Esophagus squamous epithelium (tissue), 5 donors: ENCODE measurements around the gene SVBP. TPM values are rescaled to one million over a fixed set of nuclear protein-coding genes. Genes with fewer than 3 reads are reported as not detected.
"Not testable (repeated sequence)": the region's sequence is repeated elsewhere in the genome, so short reads cannot be mapped to it uniquely, and the experiment has no call there.

Source experiments
- DNase-seq: peaks from one replicate; lab custom pipeline; 2025; lab: John Stamatoyannopoulos, UW
- H3K27ac ChIP-seq, 4 donors: fragments of 200-600 bp; sonication (generic); one replicate each; pipeline ENCODE4 v1.5.1; 2016 to 2019; ENCODE audit warnings: mild to moderate bottlenecking in 1 of 4
- H3K27me3 ChIP-seq, 4 donors: fragments of 200-600 bp; sonication (generic); 1 replicate in 3 of 4; 2 replicates in 1 of 4; pipeline versions ENCODE4 v1.5.1 to v1.6.0; 2017 to 2021; ENCODE audit warnings: antibody characterized with exemption in 1 of 4
- H3K36me3 ChIP-seq, 3 donors: fragments of 200-600 bp; sonication (generic); one replicate each; pipeline ENCODE4 v1.5.1; 2016 to 2019
- H3K4me1 ChIP-seq, 3 donors: fragments of 200-600 bp; sonication (generic); one replicate each; pipeline ENCODE4 v1.5.1; 2017 to 2019
- H3K4me3 ChIP-seq, 4 donors: fragments of 200-600 bp; sonication (generic); 1 replicate in 3 of 4; 2 replicates in 1 of 4; pipeline ENCODE4 v1.5.1; 2016 to 2019; ENCODE audit warnings: mild to moderate bottlenecking in 2 of 4, moderate library complexity in 1 of 4
- H3K9me3 ChIP-seq, 3 donors: fragments of 200-600 bp; sonication (generic); one replicate each; pipeline ENCODE4 v1.5.1; 2016 to 2019
- CTCF ChIP-seq, 6 experiments: fragments of 450-650 bp in 4 of 6; fragments of 200-600 bp in 2 of 6; sonication (generic) in 2 of 6; IDR thresholded peaks; one replicate each; pipeline ENCODE4 v1.5.1; 2016 to 2019; ENCODE audit warnings: antibody characterized with exemption in 6 of 6, mild to moderate bottlenecking in 4 of 6, moderate library complexity in 4 of 6
- POLR2A ChIP-seq, 4 donors: fragments of 450-650 bp; IDR thresholded peaks; one replicate each; pipeline ENCODE4 v1.6.1; 2017; ENCODE audit warnings: antibody characterized with exemption in 4 of 4, mild to moderate bottlenecking in 4 of 4, moderate library complexity in 3 of 4
- WGBS, 2 donors: methylation state at CpG; one replicate each; pipeline ENCODE4 v1.1.5; 2018; 5-methylcytosine and 5-hydroxymethylcytosine counted together
- intact Hi-C: fragments of 100-400 bp; cut with DNase I; formaldehyde crosslinking; loops from one replicate; pipeline ENCODE4 v1.15.0; 2022
- total RNA-seq, 4 donors: library from RNA; depleted of rRNA; stranded (reverse); fragments of >200 nt; gene quantifications; one replicate each; pipeline ENCODE4 v1.1.0, GENCODE V29; 2016
- donor health status: DM: yes; HTN: yes; CAD: no.

SVBP gene
- total RNA-seq, 4 donors from 2014 or later: 5.8 to 18.3 (median 14.2) TPM

GRCh38 chr1:42815941-42816584 is 1.1 kb downstream of the SVBP start:
- TF ChIP-seq CTCF (IDR thresholded peaks at IDR 0.05) (no peak), POLR2A (IDR thresholded peaks at IDR 0.05) (no peak)
- Histone ChIP-seq H3K4me3 (peak overlapping the region; percentile 68 to 88 (median 76)), H3K9me3 (no peaks in the 10 kb centered on the region), H3K36me3 (peaks cover 0 to 18% (median 0%) of the 10 kb centered on the region in 3 donors), H3K4me1 (peaks cover 10 to 30% (median 13%) of the 10 kb centered on the region in 3 donors), H3K27ac (peak overlapping the region; percentile 96 to 99 (median 98)), H3K27me3 (no peaks in the 10 kb centered on the region)
- WGBS, 2 donors: 25 to 29% methylated on average over 7 of the region's 7 CpGs
- DNase-seq: no peak
- intact Hi-C loops: no loop called here

- H3K27me3 ChIP-seq, H3K4me3 ChIP-seq, H3K9me3 ChIP-seq, H3K27ac ChIP-seq, intact Hi-C loops, DNase-seq: not testable (repeated sequence)
- Histone ChIP-seq H3K4me1 (peaks cover 10 to 30% (median 13%) of the 10 kb centered on the region in 3 donors), H3K36me3 (peaks cover 0 to 26% (median 0%) of the 10 kb centered on the region in 3 donors)
- WGBS, 2 donors: 81 to 96% methylated on average over 2 of the region's 3 CpGs
Measured at GRCh38 chr1:42814815-42815214, 2.4 kb downstream of the SVBP start.

GRCh38 chr1:42807056-42807668 is 10.0 kb downstream of the SVBP start:
- H3K4me3 ChIP-seq: no peak overlapping the region
- H3K36me3 ChIP-seq: peaks cover 0 to 31% (median 0%) of the 10 kb centered on the region in 3 donors
- intact Hi-C loops: no loop called here
- no peaks in the 10 kb centered on the region for H3K27me3 ChIP-seq
- no peak for DNase-seq
- H3K4me1 ChIP-seq: no peaks in the 10 kb centered on the region
- no peaks in the 10 kb centered on the region for H3K9me3 ChIP-seq
- H3K27ac ChIP-seq: no peak overlapping the region
- TF ChIP-seq POLR2A (IDR thresholded peaks at IDR 0.05): no peak
- TF ChIP-seq CTCF (IDR thresholded peaks at IDR 0.05): no peak

- no peaks in the 10 kb centered on the region for H3K4me1 ChIP-seq
- DNase-seq: no peak
- no peak overlapping the region for H3K27ac ChIP-seq
- 78 to 87% methylated on average over 5 of the region's 5 CpGs for WGBS, 2 donors
- TF ChIP-seq POLR2A (IDR thresholded peaks at IDR 0.05) (no peak), CTCF (IDR thresholded peaks at IDR 0.05) (no peak)
- intact Hi-C loops: no loop called here
- H3K36me3 ChIP-seq: peaks cover 0 to 30% (median 0%) of the 10 kb centered on the region in 3 donors
- no peaks in the 10 kb centered on the region for H3K9me3 ChIP-seq
- no peak overlapping the region for H3K4me3 ChIP-seq
- H3K27me3 ChIP-seq: no peaks in the 10 kb centered on the region
Measured at GRCh38 chr1:42806593-42806992, 10.6 kb downstream of the SVBP start.

GRCh38 chr1:42806171-42806570 is 11.0 kb downstream of the SVBP start:
- no peaks in the 10 kb centered on the region for H3K9me3 ChIP-seq
- no peaks in the 10 kb centered on the region for H3K27me3 ChIP-seq
- no peak for DNase-seq
- no peak for TF ChIP-seq POLR2A (IDR thresholded peaks at IDR 0.05)
- no peaks in the 10 kb centered on the region for H3K4me1 ChIP-seq
- intact Hi-C loops: no loop called here
- H3K36me3 ChIP-seq: peaks cover 0 to 26% (median 0%) of the 10 kb centered on the region in 3 donors
- H3K27ac ChIP-seq: no peak overlapping the region
- H3K4me3 ChIP-seq: no peak overlapping the region

- no peak for TF ChIP-seq POLR2A (IDR thresholded peaks at IDR 0.05)
- no peak for TF ChIP-seq CTCF (IDR thresholded peaks at IDR 0.05)
- Histone ChIP-seq H3K4me1 (no peaks in the 10 kb centered on the region), H3K36me3 (peaks cover 0 to 10% (median 0%) of the 10 kb centered on the region in 3 donors), H3K27ac (peak overlapping the region in 2 of 4 donors; percentile 31 to 40), H3K27me3 (no peaks in the 10 kb centered on the region), H3K9me3 (no peaks in the 10 kb centered on the region), H3K4me3 (no peak overlapping the region)
- intact Hi-C loops: no loop called here
- 34 to 61% methylated on average over 8 of the region's 8 CpGs for WGBS, 2 donors
- no peak for DNase-seq
Measured at GRCh38 chr1:42801832-42802473, 15.2 kb downstream of the SVBP start.
